HG02798 (cell line): Measurements from ENCODE around the gene DAB2.
"Not testable (repeated sequence)": the region's sequence is repeated elsewhere in the genome, so short reads cannot be mapped to it uniquely, and the experiment has no call there.

Experiments used
- ATAC-seq: cut with Tn5 transposase; IDR thresholded peaks from one replicate; pipeline ENCODE4 v1.9.1; 2021; ENCODE audit warnings: mild to moderate bottlenecking; ENCODE audit not compliant: unreplicated experiment, poor library complexity

DAB2 gene

GRCh38 chr5:39353717-39354399 lies 70.9 kb downstream of the DAB2 start:
- no peak for ATAC-seq

- ATAC-seq = no peak
These were observed 71.8 kb downstream of the DAB2 start for GRCh38 chr5:39352951-39353350.

GRCh38 chr5:39352170-39352569 lies 72.6 kb downstream of the DAB2 start:
- no peak for ATAC-seq

GRCh38 chr5:39349484-39349883 lies 75.3 kb downstream of the DAB2 start:
- no peak for ATAC-seq

GRCh38 chr5:39342460-39342859 lies 82.3 kb downstream of the DAB2 start:
- ATAC-seq = no peak

- no peak for ATAC-seq
These were observed 82.9 kb downstream of the DAB2 start for GRCh38 chr5:39341896-39342295.

- ATAC-seq = no peak
These were observed 84.3 kb downstream of the DAB2 start for GRCh38 chr5:39340506-39340905.

- no peak for ATAC-seq
These were observed 87.4 kb downstream of the DAB2 start for GRCh38 chr5:39337252-39337915.

GRCh38 chr5:39334296-39334695 lies 90.5 kb downstream of the DAB2 start:
- ATAC-seq = not testable (repeated sequence)

GRCh38 chr5:39333104-39333503 lies 91.7 kb downstream of the DAB2 start:
- no peak for ATAC-seq

- no peak for ATAC-seq
These were observed 92.9 kb downstream of the DAB2 start for GRCh38 chr5:39331861-39332381.

GRCh38 chr5:39328731-39329130 lies 96.0 kb downstream of the DAB2 start:
- ATAC-seq = no peak

- ATAC-seq = no peak
These were observed 101.2 kb downstream of the DAB2 start for GRCh38 chr5:39323542-39323941.
